ENCODE data around the gene IFNA6.
"Not testable (repeated sequence)": the region's sequence is repeated elsewhere in the genome, so short reads cannot be mapped to it uniquely, and the experiment has no call there.

The IFNA6 gene

GRCh38 chr9:21350787-21351186, at the start of gene IFNA6:
TSS of gene IFNA6 (minus strand) at chr9:21350887. CDS start at chr9:21350887, 0 bp downstream.
- DNase-seq (ENCODE audit: low read depth) = no peak

GRCh38 chr9:21399956-21400355, 49.3 kb upstream of the IFNA6 start:
- no peak for DNase-seq (ENCODE audit: low read depth)

GRCh38 chr9:21398955-21399489, 48.3 kb upstream of the IFNA6 start:
- no peak for DNase-seq (ENCODE audit: low read depth)

- DNase-seq (ENCODE audit: low read depth) = peak; percentile 34
Measured at GRCh38 chr9:21395778-21396717, 45.4 kb upstream of the IFNA6 start.

- peak; percentile 8 for DNase-seq (ENCODE audit: low read depth)
Measured at GRCh38 chr9:21392270-21392669, 41.6 kb upstream of the IFNA6 start.

- no peak for DNase-seq (ENCODE audit: low read depth)
Measured at GRCh38 chr9:21385131-21385670, 34.5 kb upstream of the IFNA6 start, which contains the start of gene IFNA2. TSS of gene IFNA2 (minus strand) at chr9:21385398. CDS start at chr9:21385329, 69 bp downstream.

GRCh38 chr9:21383627-21384026, 32.9 kb upstream of the IFNA6 start:
- no peak for DNase-seq (ENCODE audit: low read depth)

- no peak for DNase-seq (ENCODE audit: low read depth)
Measured at GRCh38 chr9:21381448-21382339, 31.0 kb upstream of the IFNA6 start.

GRCh38 chr9:21371467-21371866, 20.8 kb upstream of the IFNA6 start:
- DNase-seq (ENCODE audit: low read depth) = not testable (repeated sequence)

GRCh38 chr9:21367957-21368356, 17.3 kb upstream of the IFNA6 start, which contains the start of gene IFNA13:
TSS of gene IFNA13 (minus strand) at chr9:21368057. CDS start at chr9:21368010, 47 bp downstream.
- DNase-seq (ENCODE audit: low read depth) = no peak

- not testable (repeated sequence) for DNase-seq (ENCODE audit: low read depth)
Measured at GRCh38 chr9:21367169-21367568, 16.5 kb upstream of the IFNA6 start.

GRCh38 chr9:21362287-21362686, 11.6 kb upstream of the IFNA6 start:
- no peak for DNase-seq (ENCODE audit: low read depth)

GRCh38 chr9:21357479-21358460, 7.1 kb upstream of the IFNA6 start:
- DNase-seq (ENCODE audit: low read depth) = peak; percentile 6

- no peak for DNase-seq (ENCODE audit: low read depth)
Measured at GRCh38 chr9:21348430-21348970, 2.2 kb downstream of the IFNA6 start.

GRCh38 chr9:21340735-21341134, 10.0 kb downstream of the IFNA6 start:
- DNase-seq (ENCODE audit: low read depth) = no peak

GRCh38 chr9:21336457-21336856, 14.2 kb downstream of the IFNA6 start:
- no peak for DNase-seq (ENCODE audit: low read depth)

- peak; percentile 93 for DNase-seq (ENCODE audit: low read depth)
Measured at GRCh38 chr9:21334701-21335632, 15.7 kb downstream of the IFNA6 start, which contains the start of gene KLHL9. TSS of gene KLHL9 (minus strand) at chr9:21335404. CDS start at chr9:21334859, 545 bp downstream.

- DNase-seq (ENCODE audit: low read depth) = no peak
Measured at GRCh38 chr9:21333226-21333625, 17.5 kb downstream of the IFNA6 start.
